ENCODE measurements around the gene F2R. TPM values are rescaled to one million over a fixed set of nuclear protein-coding genes. Genes with fewer than 3 reads are reported as not detected.
A peak's percentile ranks its signal among the peaks of the same experiment; 100 is the strongest.
"Not testable (repeated sequence)": the region's sequence is repeated elsewhere in the genome, so short reads cannot be mapped to it uniquely, and the experiment has no call there.

F2R gene
- total RNA-seq, 2 donors from 2014 or later, result 4.5 to 10.6 TPM

- Mint-ChIP-seq H3K27me3 (ENCODE audit: low read depth) (peaks cover 11% of the 10 kb centered on the region), H3K9me3 (no peaks in the 10 kb centered on the region), H3K4me1 (ENCODE audit: low read depth) (peaks cover 45% of the 10 kb centered on the region), H3K4me3 (peak overlapping the region in 1 of 2 donors; percentile 21), H3K27ac (peak overlapping the region; percentile 81), H3K36me3 (ENCODE audit: insufficient read depth in 2 of 2) (peaks cover 0 to 3% of the 10 kb centered on the region in 2 donors)
- ATAC-seq (replicated peaks in 1 of 2), result no peak
- no peak for DNase-seq
These were observed 20.0 kb downstream of the F2R start for GRCh38 chr5:76735762-76736545.

GRCh38 chr5:76736679-76737556 lies 21.0 kb downstream of the F2R start:
- peak overlapping the region; percentile 10 to 25 for H3K4me3 Mint-ChIP-seq
- no peaks in the 10 kb centered on the region for H3K9me3 Mint-ChIP-seq
- DNase-seq (no peak), ATAC-seq (replicated peaks in 1 of 2) (no peak)
- H3K4me1 Mint-ChIP-seq (ENCODE audit: low read depth), result peaks cover 52% of the 10 kb centered on the region
- peaks cover 0 to 3% of the 10 kb centered on the region in 2 donors for H3K36me3 Mint-ChIP-seq (ENCODE audit: insufficient read depth in 2 of 2)
- H3K27ac Mint-ChIP-seq, result no peak overlapping the region
- H3K27me3 Mint-ChIP-seq (ENCODE audit: low read depth), result peaks cover 11% of the 10 kb centered on the region

GRCh38 chr5:76737846-76738245 lies 21.9 kb downstream of the F2R start:
- no peak overlapping the region for H3K27ac Mint-ChIP-seq

GRCh38 chr5:76741506-76741905 lies 25.6 kb downstream of the F2R start:
- ATAC-seq (replicated peaks in 1 of 2); H3K36me3 Mint-ChIP-seq (ENCODE audit: insufficient read depth in 2 of 2); H3K27ac Mint-ChIP-seq; DNase-seq; H3K9me3 Mint-ChIP-seq; H3K4me3 Mint-ChIP-seq; H3K27me3 Mint-ChIP-seq (ENCODE audit: low read depth): not testable (repeated sequence)
- peaks cover 40% of the 10 kb centered on the region for H3K4me1 Mint-ChIP-seq (ENCODE audit: low read depth)

More at GRCh38 chr5:76737846-76738245, 21.9 kb downstream of the F2R start:
- Mint-ChIP-seq H3K27me3 (ENCODE audit: low read depth) (peaks cover 5% of the 10 kb centered on the region), H3K4me1 (ENCODE audit: low read depth) (peaks cover 47% of the 10 kb centered on the region), H3K36me3 (ENCODE audit: insufficient read depth in 2 of 2) (no peaks in the 10 kb centered on the region), H3K4me3 (peak overlapping the region in 1 of 2 donors; percentile 64), H3K9me3 (no peaks in the 10 kb centered on the region)
- ATAC-seq (replicated peaks in 1 of 2) (no peak), DNase-seq (no peak)

- peaks cover 32% of the 10 kb centered on the region for H3K4me1 Mint-ChIP-seq (ENCODE audit: low read depth)
- H3K4me3 Mint-ChIP-seq, result no peak overlapping the region
- no peak overlapping the region for H3K27ac Mint-ChIP-seq
- DNase-seq, result no peak
- no peak for ATAC-seq (replicated peaks in 1 of 2)
- H3K27me3 Mint-ChIP-seq (ENCODE audit: low read depth), result no peaks in the 10 kb centered on the region
- H3K36me3 Mint-ChIP-seq (ENCODE audit: insufficient read depth in 2 of 2), result no peaks in the 10 kb centered on the region
- no peaks in the 10 kb centered on the region for H3K9me3 Mint-ChIP-seq
These were observed 26.7 kb downstream of the F2R start for GRCh38 chr5:76742583-76742982.

GRCh38 chr5:76744632-76745031 lies 28.7 kb downstream of the F2R start:
- Mint-ChIP-seq H3K27ac (no peak overlapping the region), H3K4me3 (no peak overlapping the region), H3K27me3 (ENCODE audit: low read depth) (no peaks in the 10 kb centered on the region), H3K4me1 (ENCODE audit: low read depth) (peaks cover 12% of the 10 kb centered on the region), H3K36me3 (ENCODE audit: insufficient read depth in 2 of 2) (no peaks in the 10 kb centered on the region), H3K9me3 (peaks cover 0 to 2% of the 10 kb centered on the region in 2 donors)
- DNase-seq (no peak), ATAC-seq (replicated peaks in 1 of 2) (no peak)

- Mint-ChIP-seq H3K9me3 (peaks cover 0 to 2% of the 10 kb centered on the region in 2 donors), H3K4me3 (no peak overlapping the region), H3K27ac (no peak overlapping the region), H3K4me1 (ENCODE audit: low read depth) (peaks cover 7% of the 10 kb centered on the region), H3K36me3 (ENCODE audit: insufficient read depth in 2 of 2) (no peaks in the 10 kb centered on the region), H3K27me3 (ENCODE audit: low read depth) (no peaks in the 10 kb centered on the region)
- DNase-seq (no peak), ATAC-seq (replicated peaks in 1 of 2) (no peak)
These were observed 29.7 kb downstream of the F2R start for GRCh38 chr5:76745670-76746069.

- Mint-ChIP-seq H3K36me3 (ENCODE audit: insufficient read depth in 2 of 2) (no peaks in the 10 kb centered on the region), H3K27ac (no peak overlapping the region), H3K9me3 (peaks cover 0 to 2% of the 10 kb centered on the region in 2 donors), H3K4me3 (no peak overlapping the region), H3K27me3 (ENCODE audit: low read depth) (peaks cover 5% of the 10 kb centered on the region), H3K4me1 (ENCODE audit: low read depth) (peaks cover under 1% of the 10 kb centered on the region)
- DNase-seq, result no peak
- no peak for ATAC-seq (replicated peaks in 1 of 2)
These were observed 30.8 kb downstream of the F2R start for GRCh38 chr5:76746677-76747076.

GRCh38 chr5:76747706-76748105 lies 31.8 kb downstream of the F2R start:
- ATAC-seq (replicated peaks in 1 of 2) (no peak), DNase-seq (no peak)
- H3K4me1 Mint-ChIP-seq (ENCODE audit: low read depth), result no peaks in the 10 kb centered on the region
- peaks cover 0 to 2% of the 10 kb centered on the region in 2 donors for H3K9me3 Mint-ChIP-seq
- peaks cover 8% of the 10 kb centered on the region for H3K27me3 Mint-ChIP-seq (ENCODE audit: low read depth)
- H3K36me3 Mint-ChIP-seq (ENCODE audit: insufficient read depth in 2 of 2), result no peaks in the 10 kb centered on the region
- no peak overlapping the region for H3K4me3 Mint-ChIP-seq
- H3K27ac Mint-ChIP-seq, result no peak overlapping the region

- Mint-ChIP-seq H3K4me3 (no peak overlapping the region), H3K27ac (no peak overlapping the region), H3K4me1 (ENCODE audit: low read depth) (no peaks in the 10 kb centered on the region), H3K9me3 (peaks cover 0 to 2% of the 10 kb centered on the region in 2 donors), H3K36me3 (ENCODE audit: insufficient read depth in 2 of 2) (no peaks in the 10 kb centered on the region), H3K27me3 (ENCODE audit: low read depth) (peaks cover 8% of the 10 kb centered on the region)
- ATAC-seq (replicated peaks in 1 of 2), result no peak
- DNase-seq, result no peak
These were observed 35.4 kb downstream of the F2R start for GRCh38 chr5:76751291-76751690.

- ATAC-seq (replicated peaks in 1 of 2), result no peak
These were observed 38.7 kb downstream of the F2R start for GRCh38 chr5:76754668-76755078.

GRCh38 chr5:76755779-76756637 lies 40.1 kb downstream of the F2R start:
- peaks cover 8% of the 10 kb centered on the region for H3K27me3 Mint-ChIP-seq (ENCODE audit: low read depth)
- DNase-seq (no peak), ATAC-seq (replicated peaks in 1 of 2) (no peak)
- no peaks in the 10 kb centered on the region for H3K4me1 Mint-ChIP-seq (ENCODE audit: low read depth)
- H3K27ac Mint-ChIP-seq, result no peak overlapping the region
- no peaks in the 10 kb centered on the region for H3K36me3 Mint-ChIP-seq (ENCODE audit: insufficient read depth in 2 of 2)
- H3K4me3 Mint-ChIP-seq, result no peak overlapping the region
- no peaks in the 10 kb centered on the region for H3K9me3 Mint-ChIP-seq

More at GRCh38 chr5:76754668-76755078, 38.7 kb downstream of the F2R start:
- no peak overlapping the region for H3K4me3 Mint-ChIP-seq
- no peak overlapping the region for H3K27ac Mint-ChIP-seq
- no peaks in the 10 kb centered on the region for H3K9me3 Mint-ChIP-seq
- H3K27me3 Mint-ChIP-seq (ENCODE audit: low read depth), result peaks cover 8% of the 10 kb centered on the region
- no peaks in the 10 kb centered on the region for H3K4me1 Mint-ChIP-seq (ENCODE audit: low read depth)
- H3K36me3 Mint-ChIP-seq (ENCODE audit: insufficient read depth in 2 of 2), result no peaks in the 10 kb centered on the region
- DNase-seq, result no peak

All from activated T-cell treated with anti-CD3 and anti-CD28 coated beads, Interleukin-2, amount 50 U/mL, for 72 hours (primary cell).